Measurements from ENCODE around the gene SHC2.
"Not testable (repeated sequence)": the region's sequence is repeated elsewhere in the genome, so short reads cannot be mapped to it uniquely, and the experiment has no call there.

Gene SHC2

DNA sequence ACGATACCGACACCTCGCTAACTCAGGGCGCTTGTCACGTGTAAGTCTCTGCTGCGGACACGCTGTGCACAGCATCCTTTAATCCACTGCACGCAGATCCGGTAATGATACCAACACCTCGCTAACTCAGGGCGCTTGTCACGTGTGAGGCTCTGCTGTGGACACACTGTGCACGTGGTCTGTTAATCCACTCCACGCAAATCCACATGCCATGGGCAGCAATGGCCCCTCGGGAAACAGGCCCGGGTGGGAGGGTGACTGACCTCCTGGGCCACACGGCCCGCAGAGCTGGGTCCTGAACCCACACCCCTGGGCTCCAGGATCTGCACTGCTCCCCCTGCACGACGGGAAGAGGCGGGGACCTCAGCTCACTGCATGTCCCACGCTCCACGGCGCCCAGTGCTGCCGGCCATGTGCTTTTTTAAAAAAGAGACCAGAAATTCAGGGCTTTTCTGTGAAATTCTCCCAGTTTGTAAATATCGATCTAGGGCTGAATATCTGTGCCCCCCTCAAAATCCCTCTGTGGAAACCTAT lies 16.1 kb downstream of the SHC2 start:
- no peak for DNase-seq (ENCODE audit: low read depth)

DNA sequence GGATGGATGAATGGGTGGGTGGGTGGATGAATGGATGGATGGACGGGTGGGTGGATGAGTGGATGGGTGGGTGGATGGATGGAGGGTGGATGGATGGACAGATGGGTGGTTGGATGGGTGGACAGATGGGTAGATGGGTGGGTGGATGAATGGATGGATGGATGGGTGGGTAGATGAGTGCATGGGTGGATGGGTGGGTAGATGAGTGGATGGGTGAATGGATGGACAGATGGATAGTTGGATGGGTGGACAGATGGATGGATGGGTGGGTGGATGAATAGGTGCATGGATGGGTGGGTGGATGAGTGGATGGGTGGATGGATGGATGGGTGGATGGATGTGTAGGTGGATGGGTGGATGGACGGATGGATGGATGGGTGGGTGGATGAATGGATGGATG lies 17.8 kb downstream of the SHC2 start:
- no peak for DNase-seq (ENCODE audit: low read depth)

DNA sequence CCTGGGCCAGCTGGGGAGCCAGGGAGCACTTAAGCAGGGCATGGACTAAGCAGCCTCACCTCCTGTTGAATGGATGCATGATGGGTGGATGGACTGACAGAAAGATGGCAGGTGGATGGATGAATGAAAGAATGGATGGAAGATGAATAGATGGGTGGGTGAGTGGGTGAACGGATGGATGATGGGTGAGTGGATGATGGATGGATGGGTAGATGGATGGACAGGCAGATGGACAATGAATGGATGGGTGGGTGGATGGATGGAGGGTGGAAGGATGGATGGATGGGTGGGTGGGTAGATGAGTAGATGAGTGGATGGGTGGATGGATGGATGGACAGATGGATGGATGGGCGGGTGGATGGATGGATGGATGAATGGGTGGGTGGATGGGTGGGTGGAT lies 18.7 kb downstream of the SHC2 start:
- DNase-seq (ENCODE audit: low read depth) = no peak

DNA sequence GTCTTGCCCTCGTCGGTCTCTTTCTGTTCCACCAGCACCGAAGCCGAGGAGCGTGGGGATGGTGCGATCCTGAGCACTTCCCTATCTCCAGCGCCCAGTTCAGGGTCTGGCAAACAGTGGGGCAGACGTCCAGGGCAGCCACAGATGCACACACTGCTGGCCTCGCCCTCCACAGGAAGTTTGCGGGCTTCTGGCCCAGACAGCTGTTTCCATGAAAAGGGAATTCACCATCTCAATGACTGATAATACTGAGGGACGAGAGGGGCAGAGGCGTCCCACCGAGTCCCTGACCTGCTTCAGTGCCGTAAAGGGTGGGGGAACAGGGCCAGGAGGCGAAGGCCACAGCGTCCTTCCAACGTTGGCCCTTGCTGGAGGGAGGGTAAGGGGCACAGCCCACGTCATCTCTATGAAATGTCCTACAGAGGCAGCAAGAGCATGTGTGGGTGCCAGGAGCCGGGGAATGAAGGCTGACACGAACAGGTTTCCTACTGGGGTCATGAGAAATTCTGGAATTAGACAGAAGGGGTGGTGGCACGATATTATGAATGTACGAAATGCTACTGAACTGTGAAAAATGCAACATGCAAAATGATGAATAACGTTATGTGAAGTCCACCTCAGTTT lies 19.5 kb downstream of the SHC2 start:
- DNase-seq (ENCODE audit: low read depth) = no peak

DNA sequence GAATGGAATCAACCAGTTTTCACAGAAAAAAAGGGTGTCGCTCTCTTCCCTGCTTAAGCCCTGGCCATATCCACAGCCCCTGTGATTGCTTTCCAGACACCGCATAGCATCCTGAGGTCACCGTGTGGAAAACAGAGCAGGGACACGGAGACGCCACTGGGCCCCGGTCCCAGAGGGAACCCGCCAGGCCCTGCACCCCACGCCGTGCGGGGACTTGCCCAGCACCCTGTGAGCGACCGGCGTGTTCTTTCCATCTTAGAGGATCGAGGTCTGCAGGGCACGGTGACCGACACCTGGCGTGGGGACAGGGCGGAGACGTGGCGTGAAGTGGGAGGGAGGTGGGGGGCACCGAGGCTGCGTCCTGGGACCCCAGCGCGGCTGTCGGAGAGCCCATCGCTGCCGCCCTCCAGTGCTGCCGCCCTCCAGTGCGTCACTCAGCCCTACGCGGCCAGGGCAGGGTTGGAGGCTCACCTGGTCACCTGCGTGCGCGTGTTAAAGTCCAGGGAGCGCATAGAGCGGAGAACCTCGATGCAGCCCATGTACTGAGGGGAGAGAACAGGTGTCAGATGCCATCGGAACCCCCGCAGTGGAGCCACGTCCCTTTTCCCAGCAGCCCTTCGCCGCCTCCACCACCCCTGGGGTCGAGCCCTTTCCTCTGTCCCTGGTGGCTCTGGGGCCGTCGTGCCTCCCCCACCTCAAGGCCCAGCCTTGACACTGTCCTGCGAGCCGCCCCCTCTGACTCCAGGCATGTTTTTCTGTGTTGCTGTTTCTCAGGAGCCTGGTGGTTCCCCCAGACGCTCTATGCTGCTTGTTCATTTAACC lies 20.2 kb downstream of the SHC2 start:
- DNase-seq (ENCODE audit: low read depth) = no peak

DNA sequence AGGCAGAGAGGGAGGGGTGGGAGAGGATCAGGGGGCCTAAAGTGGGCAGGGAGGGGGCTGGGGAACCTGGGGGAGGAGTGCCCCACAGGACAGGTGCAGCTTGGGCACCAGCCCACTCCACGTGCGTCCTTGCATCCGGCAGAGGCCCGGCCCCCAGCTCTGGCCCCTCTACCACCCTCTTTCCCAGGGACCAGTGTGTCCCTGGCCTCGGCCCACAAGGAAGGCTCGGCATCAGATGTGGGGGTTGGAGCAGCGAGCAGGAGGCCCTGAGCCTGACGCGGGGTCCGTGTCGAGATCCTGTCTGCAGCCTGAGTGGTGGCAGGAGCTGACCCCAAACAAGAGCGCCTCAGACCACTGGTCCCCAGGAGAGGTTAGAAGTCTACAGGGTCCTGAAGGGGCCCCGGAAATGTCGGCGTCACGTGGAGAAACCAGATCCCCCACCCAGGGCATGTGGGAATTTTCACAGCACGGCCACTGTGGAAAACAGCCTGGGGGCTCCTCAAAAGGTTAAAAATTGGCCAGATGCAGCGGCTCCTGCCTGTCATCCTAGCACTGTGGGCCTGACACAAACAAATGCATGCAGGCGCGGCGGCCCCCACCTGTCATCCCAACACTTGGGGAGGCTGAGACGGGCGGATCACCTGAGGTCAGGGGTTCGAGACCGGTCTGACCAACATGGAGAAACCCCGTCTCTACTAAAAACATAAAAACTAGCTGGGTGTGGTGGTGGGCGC lies 21.5 kb downstream of the SHC2 start:
- no peak for DNase-seq (ENCODE audit: low read depth)

DNA sequence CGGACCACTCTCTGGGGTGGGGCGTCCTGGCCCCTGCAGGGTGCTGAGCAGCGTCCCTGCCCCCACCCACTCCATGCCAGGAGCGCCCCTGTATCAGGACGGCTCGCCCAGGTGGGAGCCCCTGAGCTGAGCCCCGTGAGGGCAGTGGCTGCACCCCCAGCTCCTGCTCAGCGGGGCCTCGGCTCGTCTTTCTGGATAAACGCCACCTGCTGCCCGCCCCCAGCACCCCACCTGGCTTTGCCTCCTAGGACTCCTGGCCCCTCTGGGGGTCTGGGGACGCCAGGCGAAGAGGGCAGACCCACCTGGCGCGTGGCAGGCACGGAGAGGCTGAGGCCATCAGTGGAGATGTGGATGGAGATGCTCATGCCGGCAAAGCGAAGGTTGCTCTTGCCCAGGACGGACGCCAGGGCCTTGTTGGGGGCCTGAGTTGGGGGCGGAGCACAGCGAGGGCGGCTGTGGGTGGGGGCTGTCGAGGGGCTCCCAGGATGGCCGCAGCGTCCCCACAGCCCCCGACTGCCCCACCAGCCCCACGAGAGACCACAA lies 22.3 kb downstream of the SHC2 start:
- DNase-seq (ENCODE audit: low read depth) = no peak

DNA sequence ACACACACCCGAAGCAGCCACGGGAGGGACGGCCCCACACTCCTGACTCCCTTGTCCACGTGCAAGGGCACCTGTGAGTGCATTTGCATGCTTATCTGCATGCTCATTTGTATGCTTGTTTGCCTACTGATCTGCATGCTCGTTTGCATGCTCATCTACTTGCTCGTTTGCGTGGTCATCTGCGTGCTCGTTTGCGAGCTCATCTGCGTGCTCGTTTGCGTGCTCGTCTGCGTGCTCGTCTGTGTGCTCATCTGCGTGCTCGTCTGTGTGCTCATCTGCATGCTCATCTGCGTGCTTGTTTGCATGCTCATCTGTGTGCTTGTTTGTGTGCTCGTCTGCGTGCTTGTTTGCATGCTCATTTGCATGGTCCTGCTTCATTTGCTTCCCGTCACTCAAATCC lies 23.8 kb downstream of the SHC2 start:
- DNase-seq (ENCODE audit: low read depth) = no peak

DNA sequence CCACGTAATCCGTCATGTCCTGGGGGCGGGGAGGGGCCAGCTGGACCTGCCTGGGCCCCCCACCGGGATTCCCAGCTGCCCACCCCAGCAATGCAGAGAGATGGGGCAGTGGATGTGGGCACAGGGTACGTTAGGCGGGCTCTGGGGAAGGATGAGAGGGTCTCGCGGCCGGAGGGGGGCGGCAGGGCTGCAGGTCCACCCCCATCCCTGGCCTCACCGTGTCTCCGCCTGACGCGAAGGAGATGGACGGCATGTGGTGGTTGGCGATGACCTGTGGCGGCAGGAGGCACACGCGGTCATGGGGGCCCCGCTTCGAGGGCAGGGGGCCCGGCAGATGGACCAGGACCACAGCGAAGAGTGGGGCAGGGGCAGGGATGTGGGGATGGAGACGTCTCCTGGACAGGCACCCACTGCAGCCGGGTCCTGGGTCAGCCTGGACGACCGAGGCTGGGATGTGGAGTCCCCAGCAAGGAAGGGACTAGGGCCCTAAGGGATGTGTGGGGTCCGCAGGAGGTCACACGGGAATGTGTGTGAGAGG lies 24.4 kb downstream of the SHC2 start:
- DNase-seq (ENCODE audit: low read depth) = no peak

DNA sequence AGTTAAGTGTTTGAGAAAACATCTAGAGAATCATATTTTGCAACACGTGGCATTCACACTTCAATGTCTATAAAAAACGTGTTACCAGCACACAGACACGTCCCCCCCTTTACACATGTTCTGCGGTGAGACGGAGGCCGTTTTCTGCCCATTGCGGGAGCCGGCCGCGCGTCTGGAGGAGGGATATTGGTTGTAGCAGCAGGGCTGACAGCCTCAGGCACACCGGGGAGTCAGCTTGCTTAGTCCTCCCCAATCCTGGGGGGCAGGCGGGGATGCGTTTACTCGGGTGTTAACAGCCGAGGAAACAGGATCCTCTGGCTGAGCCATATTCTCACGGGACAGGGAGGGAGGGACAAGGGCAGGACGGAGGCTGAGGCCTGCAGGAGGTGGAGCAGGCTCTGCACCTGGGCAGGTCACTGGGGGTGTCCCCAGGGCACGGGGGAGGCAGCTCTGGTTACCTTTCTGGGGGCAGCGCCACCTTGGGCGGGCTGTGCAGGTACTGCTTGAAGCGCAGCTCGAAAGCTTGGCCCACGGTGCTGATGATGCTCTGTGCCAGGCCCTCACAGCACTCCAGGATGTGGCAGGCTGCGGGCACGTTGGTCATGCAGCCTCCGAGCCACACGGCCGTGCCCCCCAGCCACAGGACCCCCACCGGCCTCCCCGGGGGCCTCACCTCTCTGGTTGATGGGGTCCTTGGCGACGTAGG lies 25.0 kb downstream of the SHC2 start:
- no peak for DNase-seq (ENCODE audit: low read depth)

DNA sequence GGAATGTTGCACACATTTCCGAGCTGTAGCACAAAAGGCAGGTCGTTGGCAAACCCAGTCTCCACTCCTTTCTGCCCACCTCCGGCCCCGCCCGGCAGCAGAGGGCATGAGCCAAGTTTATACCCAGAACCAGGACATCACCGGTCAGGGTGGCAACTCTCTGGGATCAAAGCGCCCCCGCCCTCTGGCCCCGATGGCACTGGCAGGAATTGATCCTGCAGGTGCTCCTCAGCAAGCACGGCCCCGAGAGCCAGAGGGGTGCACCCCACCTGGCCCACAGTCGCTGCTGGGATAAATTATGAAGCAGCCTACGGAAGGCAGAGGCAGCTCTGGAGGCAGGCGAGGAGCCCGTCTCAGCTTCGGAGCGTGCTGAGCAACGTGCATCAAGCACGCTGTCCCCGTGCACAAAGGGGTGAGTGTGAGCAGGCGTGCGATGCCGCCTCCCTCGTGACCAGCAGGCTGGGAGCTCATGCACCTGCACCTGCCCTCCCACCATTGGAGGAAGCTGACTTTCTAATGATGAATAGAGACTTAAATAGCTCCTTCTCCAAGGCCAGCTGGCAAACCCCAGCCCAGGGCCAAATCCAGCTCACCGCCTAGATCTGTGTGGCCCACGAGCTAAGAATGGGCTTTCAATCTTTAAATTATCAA lies 25.7 kb downstream of the SHC2 start:
- no peak for DNase-seq (ENCODE audit: low read depth)

DNA sequence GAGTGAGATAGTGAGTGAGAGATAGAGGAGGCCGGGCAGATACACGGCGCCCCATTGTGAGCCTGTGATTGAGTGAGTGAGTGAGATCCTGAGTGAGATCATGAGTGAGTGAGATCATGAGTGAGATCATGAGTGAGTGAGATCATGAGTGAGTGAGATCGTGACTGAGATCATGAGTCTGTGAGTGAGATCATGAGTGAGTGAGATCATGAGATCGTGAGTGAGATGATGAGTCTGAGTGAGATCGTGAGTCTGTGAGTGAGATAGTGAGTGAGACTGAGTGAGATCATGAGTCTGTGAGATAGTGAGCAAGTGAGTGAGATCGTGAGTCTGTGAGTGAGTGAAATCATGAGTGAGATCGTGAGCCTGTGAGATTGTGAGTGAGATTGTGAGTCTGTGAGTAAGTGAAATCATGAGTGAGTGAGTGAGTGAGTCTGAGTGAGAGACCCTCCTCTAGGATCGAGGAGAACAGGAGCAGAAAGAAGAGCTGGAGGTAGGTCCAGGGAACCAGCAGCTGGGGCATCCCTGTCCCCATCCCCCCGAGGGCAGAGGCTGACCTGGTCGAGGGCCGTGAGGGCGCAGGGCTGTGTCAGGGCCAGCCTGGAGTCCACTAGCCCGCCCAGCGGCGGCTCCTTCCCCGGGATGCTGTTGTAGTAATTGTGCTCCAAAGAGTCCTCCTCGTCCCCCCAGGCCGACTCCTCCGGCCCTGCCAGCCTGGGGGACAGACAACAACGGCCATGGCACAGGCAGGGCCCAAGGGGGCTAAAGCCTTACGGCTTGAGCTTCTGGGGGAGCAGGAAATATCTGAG lies 26.5 kb downstream of the SHC2 start:
- no peak for DNase-seq (ENCODE audit: low read depth)

DNA sequence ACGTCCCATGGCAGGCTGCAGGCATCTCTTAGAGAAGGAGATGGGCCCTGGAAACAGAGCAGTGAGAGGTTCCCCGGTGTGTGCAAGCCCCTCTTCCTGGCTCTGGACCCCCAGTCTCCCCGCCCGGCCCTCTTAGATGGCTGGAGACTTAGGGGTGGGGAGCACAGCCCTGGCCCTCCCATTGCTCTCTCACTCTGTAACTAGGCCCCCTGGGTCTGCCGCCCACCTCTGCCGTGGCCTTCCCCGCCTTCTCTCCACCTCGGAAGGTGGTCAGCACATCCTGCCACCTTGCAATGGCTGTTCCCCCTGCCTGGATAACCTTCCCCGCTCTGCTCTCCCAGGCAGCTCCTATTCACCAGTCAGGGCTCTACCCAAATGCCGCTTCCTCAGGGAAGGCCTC lies 30.1 kb downstream of the SHC2 start:
- no peak for DNase-seq (ENCODE audit: low read depth)

DNA sequence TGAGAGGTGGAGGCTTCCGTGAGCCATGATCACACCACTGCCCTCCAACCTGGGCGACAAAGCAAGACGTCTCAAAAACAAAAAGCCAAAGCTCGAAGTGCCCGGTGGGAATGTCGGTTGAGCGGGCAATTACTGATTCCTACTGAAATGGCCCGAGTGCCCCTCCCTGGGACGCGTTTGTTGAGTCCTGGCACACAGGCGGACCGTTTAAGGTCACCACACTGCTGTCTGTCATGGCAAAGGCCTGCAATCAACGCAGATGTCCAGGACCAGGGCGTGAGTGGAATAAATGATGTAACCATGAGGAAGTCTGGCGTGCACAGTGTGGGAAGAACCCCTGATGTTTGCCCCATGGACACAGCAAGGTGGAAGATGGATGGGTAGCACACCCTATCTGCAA lies 32.7 kb downstream of the SHC2 start:
- no peak for DNase-seq (ENCODE audit: low read depth)

DNA sequence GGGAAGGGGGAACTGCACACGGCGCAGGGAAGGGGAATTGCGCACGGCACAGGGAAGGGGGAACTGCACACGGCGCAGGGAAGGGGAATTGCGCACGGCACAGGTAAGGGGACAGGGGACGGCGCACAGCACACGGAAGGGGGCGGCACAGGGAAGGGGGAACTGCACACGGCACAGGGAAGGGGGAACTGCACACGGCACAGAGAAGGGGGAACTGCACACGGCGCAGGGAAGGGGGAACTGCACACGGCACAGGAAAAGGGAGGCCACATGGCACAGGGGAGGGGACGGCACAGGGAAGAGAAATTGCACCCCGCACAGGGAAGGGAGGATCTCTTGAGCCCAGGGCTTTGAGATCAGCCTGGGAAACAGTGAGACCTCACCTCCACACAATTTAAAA lies 33.2 kb downstream of the SHC2 start:
- DNase-seq (ENCODE audit: low read depth) = not testable (repeated sequence)

DNA sequence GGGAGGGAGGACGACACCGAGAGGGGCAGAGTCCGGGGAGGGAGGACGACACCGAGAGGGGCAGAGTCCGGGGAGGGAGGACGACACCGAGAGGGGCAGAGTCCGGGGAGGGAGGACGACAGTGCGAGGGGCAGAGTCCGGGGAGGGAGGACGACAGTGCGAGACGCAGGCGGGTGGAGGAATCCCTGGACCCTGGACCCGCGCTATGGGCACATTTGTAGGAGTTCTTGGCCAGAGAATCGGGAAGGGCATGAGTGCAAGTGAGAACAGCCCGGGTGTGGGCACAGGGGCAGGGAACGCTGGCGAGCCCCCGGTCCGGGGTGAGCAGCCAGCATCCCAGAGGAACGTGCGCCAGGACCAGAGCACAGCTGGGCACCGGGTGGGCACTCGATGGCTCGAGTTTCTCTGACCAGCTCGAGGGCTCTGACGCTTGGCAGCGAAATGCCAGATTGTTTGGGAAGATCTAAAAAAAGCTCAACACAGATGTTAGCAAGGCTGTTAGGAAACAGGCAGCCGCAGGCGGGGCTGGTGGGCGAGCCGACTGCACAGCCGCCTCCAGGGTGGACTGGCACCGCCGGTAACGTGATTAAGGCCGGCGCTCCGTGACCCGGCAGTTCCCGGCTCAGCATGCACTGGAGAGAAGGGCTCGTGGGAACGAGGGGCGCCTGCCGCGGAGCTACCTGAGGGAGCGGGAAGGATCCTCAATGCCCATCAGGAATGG lies 33.9 kb downstream of the SHC2 start:
- DNase-seq (ENCODE audit: low read depth) = no peak

DNA sequence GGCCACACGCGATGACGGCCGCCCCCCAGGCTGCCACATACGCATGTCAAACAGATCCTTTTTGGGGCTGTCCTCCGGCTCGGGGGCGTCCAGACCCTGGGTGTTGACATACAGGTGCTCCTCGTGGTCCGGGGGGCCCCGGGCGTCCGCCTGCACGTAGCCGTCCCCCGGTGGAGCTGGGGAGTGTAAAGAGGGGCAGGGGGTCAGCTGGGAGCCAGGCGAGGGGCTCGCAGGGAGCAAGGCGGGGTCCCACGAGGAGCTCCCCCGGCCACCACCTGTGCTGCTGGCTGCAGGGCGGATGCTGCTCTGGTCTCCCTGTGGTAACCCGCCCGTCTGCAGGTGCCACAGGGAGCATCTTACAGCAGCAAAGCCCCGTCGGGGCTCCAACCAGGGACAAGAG lies 35.8 kb downstream of the SHC2 start:
- DNase-seq (ENCODE audit: low read depth) = no peak

DNA sequence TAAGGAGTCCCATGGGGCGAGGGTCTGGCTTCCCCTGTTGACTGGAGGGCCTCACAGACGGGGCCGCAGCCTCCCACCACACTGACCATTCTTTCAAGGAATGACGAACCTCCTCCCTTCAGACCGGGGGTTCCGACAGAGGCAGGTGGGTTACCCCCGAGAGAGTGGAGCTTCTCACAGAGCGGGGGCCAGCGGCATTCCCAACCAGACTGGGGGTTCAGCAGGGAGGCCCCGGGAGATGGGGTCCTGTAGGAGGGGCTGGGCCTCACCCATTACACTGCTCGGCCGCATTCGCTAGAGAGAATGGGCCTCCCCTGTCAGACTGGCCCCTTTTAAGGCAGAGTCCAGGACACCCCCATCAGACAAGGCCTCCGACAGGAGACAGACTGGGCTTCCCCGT lies 36.3 kb downstream of the SHC2 start:
- DNase-seq (ENCODE audit: low read depth) = no peak

DNA sequence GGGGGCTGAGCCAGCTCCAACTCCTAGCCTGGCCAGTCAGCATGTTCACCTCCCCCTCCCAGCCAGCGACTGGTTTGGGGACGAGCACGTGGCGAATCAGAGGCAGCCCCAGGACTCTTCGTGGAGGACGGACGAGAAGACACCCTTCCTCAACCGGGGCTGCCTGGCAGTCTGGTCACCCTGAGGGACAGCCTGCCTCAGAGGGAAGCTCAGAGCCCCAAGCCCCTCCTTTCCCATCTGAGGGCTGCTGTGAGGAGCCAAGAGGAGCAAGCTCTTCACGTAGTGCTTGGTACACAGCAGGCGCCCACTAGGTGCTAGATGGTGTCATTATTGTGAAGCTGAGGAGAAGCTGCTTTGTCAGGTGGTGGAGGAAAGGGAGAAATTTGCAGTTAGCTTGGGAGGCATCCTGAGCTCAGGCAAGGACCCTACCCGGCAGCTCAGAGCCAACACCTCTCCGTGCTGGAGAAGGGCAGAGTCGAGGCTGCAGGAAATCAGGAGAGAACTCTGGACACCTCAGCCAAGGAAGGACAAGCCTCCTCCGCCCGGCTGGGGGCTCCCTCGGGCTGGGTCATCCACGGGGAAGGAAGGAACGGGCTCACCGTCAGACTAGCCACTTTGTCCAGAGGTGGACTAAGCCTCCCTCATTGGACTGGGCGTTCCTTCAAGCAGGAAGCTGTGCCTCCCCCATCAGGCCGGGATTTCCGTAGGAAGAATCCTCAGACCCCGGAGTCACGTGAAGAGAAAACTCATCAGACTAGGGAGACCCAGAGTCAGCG lies 37.0 kb downstream of the SHC2 start:
- DNase-seq (ENCODE audit: low read depth) = no peak
